ENCODE results near the gene SOX10.

GRCh38 chr22:37996515-37997246, 12.3 kb upstream of the SOX10 start:
- TF ChIP-seq POLR2AphosphoS5 (IDR thresholded peaks at IDR 0.05; ENCODE audit: low read depth, low read length) (no peak), POLR2A (IDR thresholded peaks at IDR 0.05; ENCODE audit: low read depth, low read length) (no peak)
